Neuronal stem cell (in vitro differentiated cells): Measurements from ENCODE around the gene ETV4.

Experiments
- DNase-seq: peaks from one replicate; pipeline ENCODE4 v3.0.0-alpha.2; 2013; ENCODE audit warnings: low spot score
- H2AFZ ChIP-seq: one replicate; pipeline ENCODE4 v1.6.1; 2013; ENCODE audit warnings: mild to moderate bottlenecking, low read length, inconsistent platforms
- H2AK5ac ChIP-seq: 2 replicates; pipeline ENCODE4 v1.6.1; 2013; ENCODE audit warnings: low read depth, mild to moderate bottlenecking, inconsistent platforms, low read length, moderate library complexity, mixed read lengths
- H2BK120ac ChIP-seq: 2 replicates; pipeline ENCODE4 v1.6.1; 2013; ENCODE audit warnings: low read depth, mild to moderate bottlenecking, inconsistent platforms, low read length, moderate library complexity, mixed read lengths
- H2BK12ac ChIP-seq: one replicate; pipeline ENCODE4 v1.6.1; 2013; ENCODE audit warnings: low read length, inconsistent platforms
- H2BK15ac ChIP-seq: 2 replicates; pipeline ENCODE4 v1.6.1; 2013; ENCODE audit warnings: mild to moderate bottlenecking, low read length, inconsistent platforms, mixed read lengths
- H2BK5ac ChIP-seq: one replicate; pipeline ENCODE4 v1.6.1; 2013; ENCODE audit warnings: inconsistent platforms, mild to moderate bottlenecking, low read length, moderate library complexity
- H3K14ac ChIP-seq: one replicate; pipeline ENCODE4 v1.6.1; 2013; ENCODE audit warnings: low read length, inconsistent platforms
- H3K18ac ChIP-seq: 2 replicates; pipeline ENCODE4 v1.6.1; 2013; ENCODE audit warnings: low read length, inconsistent platforms
- H3K23ac ChIP-seq: 2 replicates; pipeline ENCODE4 v1.6.1; 2013; ENCODE audit warnings: low read depth, mild to moderate bottlenecking, mixed read lengths, low read length, inconsistent platforms; ENCODE audit not compliant: poor library complexity
- H3K27ac ChIP-seq: replicated peaks from 3 replicates; pipeline ENCODE4 v1.5.1; 2013; ENCODE audit warnings: low read length, inconsistent platforms
- H3K27me3 ChIP-seq, 3 experiments: 2 replicates each; pipeline ENCODE4 v1.6.1; 2013; ENCODE audit warnings: low read length in 3 of 3, mild to moderate bottlenecking in 2 of 3, inconsistent platforms in 1 of 3, low read depth in 1 of 3, mixed read lengths in 1 of 3, moderate library complexity in 1 of 3; ENCODE audit not compliant: control insufficient read depth in 3 of 3, insufficient read depth in 3 of 3
- H3K36me3 ChIP-seq, 2 donors: replicated peaks in 1 of 2; 2 replicates each; pipeline ENCODE4 v1.6.1; 2013; ENCODE audit warnings: low read length in 2 of 2; ENCODE audit not compliant: control insufficient read depth in 2 of 2, insufficient read depth in 2 of 2
- H3K4ac ChIP-seq: 2 replicates; pipeline ENCODE4 v1.6.1; 2013; ENCODE audit warnings: inconsistent platforms, mild to moderate bottlenecking, low read length, moderate library complexity
- H3K4me1 ChIP-seq, 2 donors: 1 replicate in 1 of 2; 2 replicates in 1 of 2; pipeline ENCODE4 v1.6.1; 2013; ENCODE audit warnings: low read length in 2 of 2, low read depth in 1 of 2; ENCODE audit not compliant: control insufficient read depth in 2 of 2, insufficient read depth in 1 of 2
- H3K4me2 ChIP-seq: one replicate; pipeline ENCODE4 v1.6.1; 2013; ENCODE audit warnings: mild to moderate bottlenecking, low read length, inconsistent platforms; ENCODE audit not compliant: insufficient read depth, poor library complexity, severe bottlenecking
- H3K4me3 ChIP-seq, 2 donors: 2 replicates each; pipeline ENCODE4 v1.5.1; 2013; ENCODE audit warnings: low read length in 2 of 2, mild to moderate bottlenecking in 2 of 2, inconsistent platforms in 1 of 2, moderate library complexity in 1 of 2
- H3K79me1 ChIP-seq: one replicate; pipeline ENCODE4 v1.6.1; 2013; ENCODE audit warnings: low read depth, mild to moderate bottlenecking, inconsistent platforms, low read length, moderate library complexity
- H3K9ac ChIP-seq: one replicate; pipeline ENCODE4 v1.6.1; 2013; ENCODE audit warnings: mild to moderate bottlenecking, low read depth, low read length, inconsistent platforms; ENCODE audit not compliant: poor library complexity
- H3K9me3 ChIP-seq, 2 donors: replicated peaks in 1 of 2; 2 replicates each; pipeline versions ENCODE3 to v1.6.1; 2013; ENCODE audit warnings: low read length in 2 of 2, mild to moderate bottlenecking in 2 of 2, inconsistent platforms in 1 of 2, low read depth in 1 of 2, mixed read lengths in 1 of 2, moderate library complexity in 1 of 2; ENCODE audit not compliant: control insufficient read depth in 2 of 2, insufficient read depth in 1 of 2
- H4K8ac ChIP-seq: one replicate; pipeline ENCODE4 v1.6.1; 2013; ENCODE audit warnings: low read depth, mild to moderate bottlenecking, inconsistent platforms, low read length, moderate library complexity
- H4K91ac ChIP-seq: one replicate; pipeline ENCODE4 v1.6.1; 2013; ENCODE audit warnings: low read length, low read depth, mild to moderate bottlenecking, inconsistent platforms; ENCODE audit not compliant: poor library complexity
- WGBS, 2 donors: extraction: QIAGEN DNeasy Blood & Tissue Kit; methylation state at CpG; one replicate each; pipeline ENCODE4 v1.1.7; 2013; ENCODE audit warnings: missing lambda C conversion rate in 2 of 2, mixed read lengths in 1 of 2; ENCODE audit not compliant: insufficient read length in 2 of 2, insufficient replicate concordance in 1 of 2; ENCODE audit errors: extremely low coverage in 2 of 2; 5-methylcytosine and 5-hydroxymethylcytosine counted together

Gene ETV4

DNA sequence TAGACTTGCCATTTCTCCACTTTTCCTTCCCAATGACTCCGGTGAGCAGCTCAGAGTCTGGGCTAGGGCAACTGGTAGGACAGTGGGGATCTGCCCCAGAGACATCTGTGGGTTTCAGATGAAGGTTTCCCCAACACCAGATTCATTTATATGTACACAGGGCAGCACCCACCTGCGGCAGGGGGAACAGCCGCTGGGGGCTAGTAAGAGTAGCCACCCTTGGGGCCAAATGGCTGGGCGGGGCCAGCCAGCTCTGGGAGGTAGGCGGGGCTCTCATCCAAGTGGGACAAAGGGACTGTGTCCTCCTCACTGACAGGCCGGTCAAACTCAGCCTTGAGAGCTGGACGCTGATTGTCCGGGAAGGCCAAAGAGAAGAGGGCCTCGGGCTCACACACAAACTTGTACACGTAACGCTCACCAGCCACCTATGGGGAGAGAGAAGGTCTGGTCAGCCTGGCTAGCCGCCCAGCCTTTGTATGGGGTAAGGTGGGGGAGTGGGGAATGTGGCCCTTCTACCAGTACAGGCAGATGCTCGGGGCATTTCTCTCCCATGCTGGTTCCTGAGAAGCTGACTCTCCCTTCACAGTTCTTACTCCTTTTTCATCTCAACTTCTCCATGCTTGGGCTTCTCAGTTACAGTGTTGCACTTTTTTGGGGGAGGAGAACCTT lies 17.7 kb downstream of the ETV4 start:
- Histone ChIP-seq H4K8ac (no peak overlapping the region), H3K79me1 (no peaks in the 10 kb centered on the region), H3K4me3 (no peak overlapping the region), H2BK5ac (no peak overlapping the region), H3K4me1 (peaks cover 35 to 51% of the 10 kb centered on the region in 2 donors), H2BK15ac (no peak overlapping the region), H3K27ac (no peak overlapping the region), H2AK5ac (no peak overlapping the region), H3K9me3 (no peaks in the 10 kb centered on the region), H3K27me3 (peaks cover 0 to 2% (median 0%) of the 10 kb centered on the region in 3 experiments), H2BK120ac (no peak overlapping the region), H2BK12ac (no peak overlapping the region), H4K91ac (no peak overlapping the region), H3K23ac (no peak overlapping the region), H3K4me2 (no peak overlapping the region), H3K9ac (no peak overlapping the region), H3K36me3 (peaks cover 15 to 74% of the 10 kb centered on the region in 2 donors), H2AFZ (no peak overlapping the region), H3K4ac (no peak overlapping the region), H3K14ac (no peak overlapping the region), H3K18ac (no peak overlapping the region)
- DNase-seq, result no peak
- no CpG with 5 or more reads among the region's 13 CpGs for WGBS, 2 donors

DNA sequence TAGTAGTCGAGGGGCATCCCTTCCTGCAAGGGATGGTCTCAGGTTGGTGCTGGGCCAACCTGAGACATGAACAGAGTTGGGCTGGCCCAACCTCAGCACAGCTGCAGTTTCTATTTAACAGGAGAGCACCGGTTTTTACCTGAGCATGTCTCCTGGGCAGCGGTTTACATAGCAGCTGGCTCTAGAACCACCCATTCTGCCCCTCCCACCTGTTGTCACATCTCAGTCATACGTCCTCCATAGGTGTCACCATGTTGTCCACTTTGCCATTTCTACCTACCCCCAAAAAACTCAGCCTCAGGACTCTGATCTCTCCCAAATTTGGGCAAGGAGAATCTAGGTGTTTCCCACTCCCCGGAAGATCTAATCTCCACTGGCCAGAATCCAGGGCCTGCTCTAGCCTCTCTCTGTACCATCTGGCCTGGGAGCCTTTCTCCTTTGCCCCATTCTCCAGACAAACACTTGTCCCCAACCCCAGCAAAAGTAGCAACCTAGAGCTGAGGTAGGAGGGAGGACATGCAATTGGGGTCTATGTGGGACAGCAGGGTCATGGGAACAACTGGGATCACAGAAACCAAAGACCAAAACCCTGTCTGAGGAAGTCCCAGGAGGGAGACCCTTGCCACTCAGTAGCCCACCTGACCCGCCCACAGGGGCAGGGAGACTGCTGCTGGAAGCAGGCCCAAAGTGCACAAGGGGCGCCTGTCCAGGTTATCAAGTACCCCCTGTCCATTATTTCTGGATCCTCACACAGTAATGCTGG lies 19.1 kb downstream of the ETV4 start:
- H3K4me1 ChIP-seq, result peaks cover 35 to 51% of the 10 kb centered on the region in 2 donors
- peak overlapping the region; percentile 7 for H2BK5ac ChIP-seq
- no peak overlapping the region for H4K91ac ChIP-seq
- H3K18ac ChIP-seq, result no peak overlapping the region
- no peak overlapping the region for H2BK12ac ChIP-seq
- H3K79me1 ChIP-seq, result no peaks in the 10 kb centered on the region
- no peak overlapping the region for H3K4me3 ChIP-seq
- no peak overlapping the region for H3K27ac ChIP-seq
- H3K36me3 ChIP-seq, result peaks cover 21 to 73% of the 10 kb centered on the region in 2 donors
- H3K9me3 ChIP-seq, result no peaks in the 10 kb centered on the region
- H3K27me3 ChIP-seq, result peaks cover 0 to 2% (median 0%) of the 10 kb centered on the region in 3 experiments
- no peak overlapping the region for H3K4me2 ChIP-seq
- H3K23ac ChIP-seq, result no peak overlapping the region
- H2BK120ac ChIP-seq, result no peak overlapping the region
- H2AFZ ChIP-seq, result no peak overlapping the region
- WGBS, 2 donors, result no CpG with 5 or more reads among the region's 7 CpGs
- H3K4ac ChIP-seq, result no peak overlapping the region
- peak overlapping the region; percentile 14 for H3K14ac ChIP-seq
- DNase-seq, result no peak
- no peak overlapping the region for H2AK5ac ChIP-seq
- no peak overlapping the region for H3K9ac ChIP-seq
- H2BK15ac ChIP-seq, result no peak overlapping the region
- no peak overlapping the region for H4K8ac ChIP-seq

DNA sequence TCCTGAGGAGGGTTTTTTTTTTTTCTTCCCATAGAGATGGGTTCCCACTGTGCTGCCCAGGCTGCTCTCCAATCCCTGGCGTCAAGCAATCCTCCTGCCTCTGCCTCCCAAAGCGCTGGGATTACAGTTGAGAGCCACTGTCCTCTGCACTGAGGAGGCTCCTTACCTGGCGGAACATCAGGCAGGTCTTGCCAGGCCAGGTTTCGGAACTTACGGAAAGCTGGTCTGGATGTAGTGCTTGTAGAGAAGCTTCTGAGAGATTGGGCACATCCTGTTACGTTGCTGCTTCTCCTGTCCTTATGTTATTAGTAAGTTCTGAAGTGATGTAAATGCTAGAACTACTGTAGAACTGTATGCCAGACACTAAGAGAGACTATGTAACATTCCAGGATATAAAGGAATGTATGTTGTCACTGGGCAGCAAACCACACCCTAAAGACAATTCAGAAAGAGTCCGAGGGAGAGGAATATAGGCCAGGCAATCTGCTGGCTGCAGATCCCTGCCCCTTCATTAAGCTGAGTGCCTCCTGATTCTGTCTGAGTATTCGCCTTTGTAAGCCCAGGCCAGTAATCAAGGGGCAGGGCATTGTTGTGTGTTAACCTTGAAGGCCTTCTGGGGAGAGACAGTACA lies 21.1 kb downstream of the ETV4 start:
- no peak overlapping the region for H3K4me3 ChIP-seq
- no peak overlapping the region for H2AFZ ChIP-seq
- no peak overlapping the region for H3K4me2 ChIP-seq
- H4K8ac ChIP-seq, result no peak overlapping the region
- H2BK120ac ChIP-seq, result no peak overlapping the region
- H2BK5ac ChIP-seq, result no peak overlapping the region
- peaks cover 31 to 83% of the 10 kb centered on the region in 2 donors for H3K36me3 ChIP-seq
- H3K9me3 ChIP-seq, result no peaks in the 10 kb centered on the region
- no peak overlapping the region for H3K27ac ChIP-seq
- no peaks in the 10 kb centered on the region for H3K27me3 ChIP-seq
- no peak overlapping the region for H2BK15ac ChIP-seq
- no peak for DNase-seq
- no peak overlapping the region for H4K91ac ChIP-seq
- no peak overlapping the region for H3K14ac ChIP-seq
- no peak overlapping the region for H3K4ac ChIP-seq
- H3K23ac ChIP-seq, result no peak overlapping the region
- no peak overlapping the region for H2BK12ac ChIP-seq
- no peak overlapping the region for H3K18ac ChIP-seq
- H3K4me1 ChIP-seq, result peaks cover 27 to 38% of the 10 kb centered on the region in 2 donors
- WGBS, 2 donors, result no CpG with 5 or more reads among the region's 8 CpGs
- no peak overlapping the region for H3K9ac ChIP-seq
- no peaks in the 10 kb centered on the region for H3K79me1 ChIP-seq
- H2AK5ac ChIP-seq, result no peak overlapping the region

DNA sequence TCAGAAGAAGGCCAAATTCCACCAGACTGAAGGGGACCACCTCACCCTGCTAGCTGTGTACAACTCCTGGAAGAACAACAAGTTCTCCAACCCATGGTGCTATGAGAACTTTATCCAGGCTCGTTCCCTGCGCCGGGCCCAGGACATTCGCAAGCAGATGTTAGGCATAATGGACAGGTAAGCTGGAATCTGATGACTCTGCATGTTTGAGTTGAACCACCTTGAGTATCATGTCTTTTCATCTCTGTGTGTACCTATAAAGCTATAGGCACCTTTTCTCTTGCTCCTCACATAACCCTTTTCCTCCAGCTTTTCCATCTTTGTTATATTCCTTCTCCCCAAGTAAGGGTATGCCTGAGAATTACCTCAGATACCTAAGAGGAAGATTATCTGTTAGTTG lies 24.8 kb downstream of the ETV4 start:
- H3K27me3 ChIP-seq, result no peaks in the 10 kb centered on the region
- H3K27ac ChIP-seq, result no peak overlapping the region
- no peaks in the 10 kb centered on the region for H3K9me3 ChIP-seq
- H3K18ac ChIP-seq, result no peak overlapping the region
- H2BK12ac ChIP-seq, result no peak overlapping the region
- no peak overlapping the region for H4K91ac ChIP-seq
- no peak overlapping the region for H4K8ac ChIP-seq
- no peak overlapping the region for H2AK5ac ChIP-seq
- no peak overlapping the region for H3K4me3 ChIP-seq
- H3K14ac ChIP-seq, result no peak overlapping the region
- H2BK120ac ChIP-seq, result no peak overlapping the region
- no CpG with 5 or more reads among the region's 4 CpGs for WGBS, 2 donors
- no peak overlapping the region for H2AFZ ChIP-seq
- no peaks in the 10 kb centered on the region for H3K79me1 ChIP-seq
- no peak overlapping the region for H2BK15ac ChIP-seq
- peaks cover 44 to 88% of the 10 kb centered on the region in 2 donors for H3K36me3 ChIP-seq
- no peak overlapping the region for H2BK5ac ChIP-seq
- H3K9ac ChIP-seq, result no peak overlapping the region
- no peak overlapping the region for H3K4me2 ChIP-seq
- H3K23ac ChIP-seq, result no peak overlapping the region
- H3K4me1 ChIP-seq, result peaks cover 12 to 15% of the 10 kb centered on the region in 2 donors
- no peak for DNase-seq
- no peak overlapping the region for H3K4ac ChIP-seq
